Right atrium auricular region (tissue), 2 donors: ENCODE data around the gene CYBC1. TPM values are rescaled to one million over a fixed set of nuclear protein-coding genes. Genes with fewer than 3 reads are reported as not detected.

Experiments
- DNase-seq: peaks from one replicate; pipeline ENCODE4 v3.0.0-alpha.2; 2019; ENCODE audit warnings: low spot score
- H3K27ac ChIP-seq, 2 donors: fragments of 200-600 bp; sonication (generic); 1 replicate in 1 of 2; 2 replicates in 1 of 2; pipeline ENCODE4 v1.5.1; 2016 to 2019
- H3K27me3 ChIP-seq, 2 donors: fragments of 200-600 bp; sonication (generic); one replicate each; pipeline versions ENCODE4 v1.5.1 to v1.6.0; 2017 to 2019
- H3K36me3 ChIP-seq: fragments of 200-600 bp; sonication (generic); one replicate; pipeline ENCODE4 v1.5.1; 2016
- H3K4me1 ChIP-seq, 2 donors: fragments of 200-600 bp; sonication (generic); one replicate each; pipeline versions ENCODE4 v1.5.1 to v1.6.0; 2017 to 2019
- H3K4me3 ChIP-seq, 2 donors: fragments of 200-600 bp; sonication (generic); 1 replicate in 1 of 2; 2 replicates in 1 of 2; pipeline ENCODE4 v1.5.1; 2017 to 2019; ENCODE audit warnings: mild to moderate bottlenecking in 1 of 2, moderate library complexity in 1 of 2
- H3K9me3 ChIP-seq, 2 donors: fragments of 200-600 bp; sonication (generic); one replicate each; pipeline ENCODE4 v1.5.1; 2019
- total RNA-seq, 2 donors: library from RNA; depleted of rRNA; stranded (reverse); fragments of >200 nt; gene quantifications; one replicate each; pipeline ENCODE4 v1.1.0, GENCODE V29; 2016
- TF ChIP-seq, protein P1 (sequence below), 2 donors: fragments of 200-600 bp; sonication (generic); IDR thresholded peaks; one replicate each; pipeline ENCODE4 v1.5.1; 2019; ENCODE audit warnings: antibody characterized with exemption in 2 of 2

The CYBC1 gene
- total RNA-seq, 2 donors from 2014 or later, result 14.9 to 34.9 TPM

DNA sequence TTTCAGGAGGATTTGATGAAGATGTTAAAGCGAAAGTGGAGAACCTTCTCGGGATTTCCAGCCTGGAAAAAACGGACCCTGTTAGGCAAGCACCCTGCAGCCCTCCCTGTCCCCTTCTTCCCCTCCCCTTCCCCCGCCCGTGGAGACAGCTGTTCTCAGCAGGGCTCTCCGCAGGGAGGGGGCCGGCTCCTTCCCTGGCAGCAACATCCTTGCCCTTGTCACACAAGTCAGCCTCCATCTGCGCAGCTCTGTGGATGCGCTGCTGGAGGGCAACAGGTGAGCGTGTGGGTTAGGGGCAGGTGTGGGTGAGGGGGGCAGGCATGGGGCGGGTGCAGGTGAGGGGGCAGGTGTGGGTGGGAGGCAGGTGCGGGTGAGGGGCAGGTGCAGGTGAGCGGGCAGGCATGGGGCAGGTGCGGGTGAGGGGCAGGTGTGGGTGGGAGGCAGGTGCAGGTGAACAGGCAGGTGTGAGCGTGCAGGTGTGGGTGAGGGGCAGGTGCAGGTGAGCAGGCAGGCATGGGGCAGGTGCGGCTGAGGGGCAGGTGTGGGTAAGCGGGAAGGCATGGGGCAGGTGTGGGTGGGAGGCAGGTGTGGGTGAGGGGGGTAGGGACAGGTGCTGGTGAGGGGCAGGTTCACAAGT is 9.4 kb downstream of the CYBC1 start:
- TF ChIP-seq, protein P1, sequence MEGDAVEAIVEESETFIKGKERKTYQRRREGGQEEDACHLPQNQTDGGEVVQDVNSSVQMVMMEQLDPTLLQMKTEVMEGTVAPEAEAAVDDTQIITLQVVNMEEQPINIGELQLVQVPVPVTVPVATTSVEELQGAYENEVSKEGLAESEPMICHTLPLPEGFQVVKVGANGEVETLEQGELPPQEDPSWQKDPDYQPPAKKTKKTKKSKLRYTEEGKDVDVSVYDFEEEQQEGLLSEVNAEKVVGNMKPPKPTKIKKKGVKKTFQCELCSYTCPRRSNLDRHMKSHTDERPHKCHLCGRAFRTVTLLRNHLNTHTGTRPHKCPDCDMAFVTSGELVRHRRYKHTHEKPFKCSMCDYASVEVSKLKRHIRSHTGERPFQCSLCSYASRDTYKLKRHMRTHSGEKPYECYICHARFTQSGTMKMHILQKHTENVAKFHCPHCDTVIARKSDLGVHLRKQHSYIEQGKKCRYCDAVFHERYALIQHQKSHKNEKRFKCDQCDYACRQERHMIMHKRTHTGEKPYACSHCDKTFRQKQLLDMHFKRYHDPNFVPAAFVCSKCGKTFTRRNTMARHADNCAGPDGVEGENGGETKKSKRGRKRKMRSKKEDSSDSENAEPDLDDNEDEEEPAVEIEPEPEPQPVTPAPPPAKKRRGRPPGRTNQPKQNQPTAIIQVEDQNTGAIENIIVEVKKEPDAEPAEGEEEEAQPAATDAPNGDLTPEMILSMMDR (IDR thresholded peaks at IDR 0.05), result no peak
- DNase-seq, result no peak
- Histone ChIP-seq H3K27me3 (no peaks in the 10 kb centered on the region), H3K27ac (peak overlapping the region in 1 of 2 donors; percentile 12), H3K9me3 (no peaks in the 10 kb centered on the region), H3K4me3 (peak overlapping the region in 1 of 2 donors; percentile 13), H3K36me3 (peaks cover 7% of the 10 kb centered on the region), H3K4me1 (peaks cover 0 to 18% of the 10 kb centered on the region in 2 donors)

DNA sequence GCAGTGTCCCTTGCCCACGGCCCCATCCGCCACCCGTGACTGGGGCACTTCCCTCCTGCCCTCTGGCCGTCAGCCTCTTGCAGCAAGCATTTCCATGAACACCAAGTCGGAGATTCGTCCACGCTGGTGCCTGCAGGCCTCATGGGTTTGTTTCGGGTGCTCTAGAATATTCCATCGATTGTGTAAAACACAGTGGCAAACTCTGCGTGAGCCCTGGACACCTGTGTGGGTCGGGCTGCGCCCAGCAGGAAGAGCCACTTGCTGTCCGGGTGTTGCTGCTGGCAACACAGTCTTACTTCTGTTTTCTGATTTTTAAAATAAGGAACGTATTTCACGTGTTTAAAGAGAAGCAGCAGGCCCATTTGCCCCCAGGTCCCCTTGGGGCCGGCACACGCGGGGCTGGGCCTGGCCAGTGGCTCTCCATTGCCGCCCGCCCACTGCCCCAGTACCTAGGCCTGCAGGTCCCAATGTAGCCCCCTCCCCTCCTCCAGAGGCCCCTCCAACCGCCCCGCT is 10.0 kb downstream of the CYBC1 start:
- H3K27me3 ChIP-seq, result no peaks in the 10 kb centered on the region
- H3K36me3 ChIP-seq, result peaks cover 7% of the 10 kb centered on the region
- peak overlapping the region in 1 of 2 donors; percentile 13 for H3K4me3 ChIP-seq
- no peak for DNase-seq
- peaks cover 0 to 12% of the 10 kb centered on the region in 2 donors for H3K4me1 ChIP-seq
- H3K9me3 ChIP-seq, result no peaks in the 10 kb centered on the region
- peak overlapping the region in 1 of 2 donors; percentile 12 for H3K27ac ChIP-seq
- TF ChIP-seq, protein P1 (IDR thresholded peaks at IDR 0.05), result no peak

DNA sequence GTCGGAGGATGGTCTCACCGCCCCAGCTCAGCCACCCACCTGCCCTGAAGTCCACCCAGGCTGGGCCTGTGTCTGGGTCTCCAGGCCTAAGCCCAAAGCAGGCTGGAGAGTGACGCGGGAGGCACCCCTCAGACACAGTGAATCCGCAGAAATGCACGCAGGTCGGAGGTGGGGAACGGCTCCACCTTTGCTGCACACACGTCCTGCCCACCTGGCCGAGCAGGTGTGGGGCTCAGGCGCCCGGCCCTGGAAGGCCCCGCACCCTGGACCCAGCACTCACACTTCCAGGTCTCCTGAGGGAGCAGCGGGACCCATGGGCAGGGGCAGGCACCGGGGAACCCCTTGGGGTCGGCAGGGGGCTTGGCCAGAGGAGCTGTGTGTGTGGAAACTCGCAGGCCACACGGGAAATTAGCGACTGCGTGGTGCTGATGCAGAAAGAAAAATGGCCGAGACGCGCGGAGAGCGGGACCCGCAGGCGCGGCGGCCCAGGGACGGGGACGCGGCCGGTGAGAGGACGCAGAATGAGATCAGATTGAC is 10.7 kb downstream of the CYBC1 start:
- TF ChIP-seq, protein P1 (IDR thresholded peaks at IDR 0.05), result no peak
- Histone ChIP-seq H3K36me3 (peaks cover 7% of the 10 kb centered on the region), H3K4me1 (peaks cover 0 to 6% of the 10 kb centered on the region in 2 donors), H3K9me3 (no peaks in the 10 kb centered on the region), H3K27me3 (no peaks in the 10 kb centered on the region), H3K27ac (no peak overlapping the region), H3K4me3 (no peak overlapping the region)
- no peak for DNase-seq

DNA sequence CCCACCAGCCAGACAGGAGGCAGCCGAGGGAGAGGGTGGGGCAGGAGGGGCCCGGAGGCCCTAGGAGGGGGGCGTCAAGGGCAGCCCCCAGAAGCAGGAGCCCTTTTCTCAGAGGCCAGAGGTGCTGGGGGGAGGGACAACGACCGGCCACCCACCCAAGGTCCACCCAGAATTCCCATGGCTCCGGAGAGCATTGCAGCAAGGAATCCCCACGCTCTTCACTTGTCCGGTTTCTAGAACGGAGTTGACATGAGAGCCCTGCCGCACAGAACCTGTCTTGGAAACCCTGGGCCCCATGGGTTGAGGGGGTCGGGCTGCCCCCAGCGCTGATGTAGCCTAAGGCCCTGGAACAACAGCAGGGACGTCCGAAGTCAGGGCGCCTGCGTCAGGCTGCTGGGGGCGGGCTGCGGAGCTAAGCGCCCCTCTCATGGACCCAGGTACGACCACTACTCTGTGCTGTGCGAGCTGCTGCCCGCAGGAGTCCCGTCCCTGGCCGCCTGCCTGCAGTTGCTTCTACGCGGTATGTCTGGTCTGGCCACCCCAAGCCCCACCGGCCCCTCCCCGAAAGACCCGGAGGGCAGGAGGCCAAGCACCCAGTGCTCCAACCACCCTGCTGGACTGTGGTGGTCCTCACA is 11.2 kb downstream of the CYBC1 start:
- Histone ChIP-seq H3K4me1 (peaks cover 0 to 6% of the 10 kb centered on the region in 2 donors), H3K9me3 (no peaks in the 10 kb centered on the region), H3K36me3 (peaks cover 7% of the 10 kb centered on the region), H3K27ac (no peak overlapping the region), H3K4me3 (no peak overlapping the region), H3K27me3 (no peaks in the 10 kb centered on the region)
- DNase-seq, result no peak
- TF ChIP-seq, protein P1 (IDR thresholded peaks at IDR 0.05), result no peak

DNA sequence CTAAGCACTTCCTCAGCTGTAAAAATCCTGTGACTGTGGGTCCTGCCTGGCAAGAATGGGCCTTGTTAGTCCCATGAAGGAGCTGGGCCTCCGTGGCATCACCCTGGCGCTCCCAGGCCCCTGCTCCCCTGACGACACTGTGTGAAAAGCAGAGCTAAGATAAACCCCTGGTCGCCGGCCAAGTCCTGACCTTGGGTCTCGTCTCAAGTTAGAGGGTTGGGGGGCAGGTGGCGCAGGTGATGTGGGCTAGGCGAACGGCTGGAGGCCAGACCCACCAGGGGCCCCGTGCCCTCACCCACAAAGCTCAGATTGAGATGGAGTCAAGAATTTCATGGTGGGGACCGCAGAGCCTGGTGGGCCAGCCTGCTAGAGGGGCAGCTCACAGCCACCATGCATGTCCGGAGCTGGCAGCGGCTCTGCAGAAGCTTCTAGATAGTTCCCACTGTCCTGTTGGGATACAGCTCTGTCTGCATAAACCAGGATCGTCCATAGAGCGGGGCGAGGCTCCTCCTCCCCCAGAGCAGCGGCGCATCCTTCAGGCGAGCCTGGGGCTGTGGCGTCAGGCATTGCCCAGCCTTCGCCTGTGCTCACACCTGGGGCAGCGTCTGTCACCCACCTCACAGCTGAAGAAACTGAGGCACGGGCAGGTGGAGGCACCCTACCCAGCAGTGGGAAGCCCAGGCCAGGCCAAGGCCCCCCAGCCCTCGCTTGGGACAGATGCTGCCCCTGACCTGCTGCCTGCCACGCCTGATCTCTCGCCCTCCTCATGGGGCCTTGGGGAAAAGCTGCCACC is 12.0 kb downstream of the CYBC1 start:
- Histone ChIP-seq H3K36me3 (peaks cover 7% of the 10 kb centered on the region), H3K27me3 (no peaks in the 10 kb centered on the region), H3K9me3 (no peaks in the 10 kb centered on the region), H3K4me1 (peaks cover 0 to 6% of the 10 kb centered on the region in 2 donors), H3K27ac (no peak overlapping the region), H3K4me3 (no peak overlapping the region)
- DNase-seq, result no peak
- TF ChIP-seq, protein P1 (IDR thresholded peaks at IDR 0.05), result no peak
